ENCODE measurements around the gene SMARCB1.

GRCh38 chr22:23825246-23825905 lies 38.6 kb downstream of the SMARCB1 start:
- TF ChIP-seq CTCF (IDR thresholded peaks at IDR 0.05; ENCODE audit: low read length) (no peak), EZH2phosphoT487 (IDR thresholded peaks at IDR 0.05; ENCODE audit: low read length) (no peak), EZH2 (optimal IDR thresholded peaks at IDR 0.05; ENCODE audit: low read depth, low read length) (no peak)
